NCI-H187 (cell line): ENCODE measurements around the gene HTD2.
"Not testable (repeated sequence)": the region's sequence is repeated elsewhere in the genome, so short reads cannot be mapped to it uniquely, and the experiment has no call there.

Experiments used
- DNase-seq, 2 experiments: peaks; one replicate each; lab custom pipeline; 2025; lab: John Stamatoyannopoulos, UW

The HTD2 gene

DNA sequence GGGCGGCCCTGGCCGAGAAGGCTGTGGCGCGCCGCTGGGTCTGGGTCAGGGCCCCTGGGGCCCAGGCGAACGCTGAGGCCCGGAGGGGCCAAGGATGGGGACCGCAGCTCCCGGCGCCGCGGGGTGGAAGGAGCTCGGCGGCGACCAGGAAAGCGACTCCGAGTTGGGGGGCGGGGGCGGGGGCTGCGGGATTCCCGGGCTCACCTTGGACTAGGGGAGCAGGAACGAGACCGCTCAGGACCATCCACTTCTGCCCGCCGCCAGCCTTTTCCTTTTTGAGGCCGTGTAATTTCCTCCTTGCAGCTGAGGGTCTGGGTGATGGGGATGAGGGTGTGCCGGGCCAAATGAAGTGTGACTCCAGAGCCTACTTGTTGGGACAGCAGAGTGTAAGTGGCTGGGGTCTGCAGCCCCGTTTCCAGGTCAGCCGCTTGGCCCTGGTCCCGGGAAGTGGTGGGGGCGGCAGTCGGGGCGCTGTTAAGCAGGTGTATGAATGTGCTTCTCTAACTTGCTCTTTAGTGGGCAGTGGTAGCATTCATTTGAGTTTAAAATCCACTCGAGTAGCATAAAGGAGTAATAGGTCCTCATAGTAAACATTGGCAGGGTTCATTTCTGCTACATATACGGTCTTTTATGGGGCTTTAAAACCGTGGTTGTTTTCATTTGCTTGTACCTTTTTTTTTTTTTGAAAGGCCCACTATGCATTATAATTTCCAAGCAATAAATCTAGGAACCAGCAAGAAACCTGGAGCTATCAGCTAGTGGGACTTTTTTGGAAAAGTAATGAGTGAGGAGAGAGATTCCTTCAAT, 27.1 kb downstream of the HTD2 start:
- DNase-seq = no peak

DNA sequence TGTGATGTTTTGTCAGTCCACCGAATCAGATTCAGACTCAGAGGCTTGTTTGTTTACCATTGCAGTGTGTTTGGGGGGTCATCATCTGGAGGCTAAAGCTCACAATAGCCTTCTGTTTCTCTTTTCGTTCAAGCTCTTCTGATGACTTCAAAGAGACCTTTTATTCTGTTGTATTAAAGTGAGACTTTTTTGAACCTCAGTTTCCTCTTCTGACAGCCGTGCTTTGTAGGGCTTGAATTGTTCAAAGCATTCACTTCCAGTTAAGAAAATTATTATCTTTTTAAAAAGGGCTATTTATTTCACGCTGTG, 27.6 kb downstream of the HTD2 start:
- DNase-seq = no peak

DNA sequence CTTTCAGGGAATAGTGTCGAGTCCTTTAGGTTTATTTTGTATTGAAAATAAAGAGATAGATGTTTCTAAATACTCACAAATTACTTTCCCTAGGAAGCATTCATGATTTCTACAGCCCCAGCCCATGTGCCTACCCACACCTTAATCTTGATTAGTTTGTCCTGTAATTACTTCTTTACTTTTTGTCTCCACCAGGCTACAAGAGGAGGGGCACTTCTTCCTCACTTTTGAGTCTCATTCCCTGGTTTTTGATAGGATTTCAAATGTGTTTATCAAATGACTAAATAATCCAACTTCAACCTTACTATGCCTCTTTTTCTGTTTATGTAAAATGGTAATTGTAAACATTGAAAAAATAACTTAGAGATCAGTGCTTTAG, 28.2 kb downstream of the HTD2 start:
- no peak for DNase-seq

DNA sequence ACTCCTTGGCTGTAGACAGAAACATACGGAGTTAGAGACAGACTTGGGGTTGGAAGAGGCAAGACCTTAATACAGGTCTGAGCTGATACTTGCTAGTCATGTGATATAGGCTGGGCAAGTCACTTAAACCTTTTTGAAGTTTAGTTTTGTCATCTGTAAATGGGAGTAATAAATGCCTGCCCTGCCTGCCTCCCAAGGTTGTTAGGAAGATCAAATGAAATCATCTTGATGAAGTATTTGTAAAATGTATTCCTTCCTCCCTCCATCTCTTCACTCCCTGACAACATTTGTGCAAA, 29.3 kb downstream of the HTD2 start:
- no peak for DNase-seq

DNA sequence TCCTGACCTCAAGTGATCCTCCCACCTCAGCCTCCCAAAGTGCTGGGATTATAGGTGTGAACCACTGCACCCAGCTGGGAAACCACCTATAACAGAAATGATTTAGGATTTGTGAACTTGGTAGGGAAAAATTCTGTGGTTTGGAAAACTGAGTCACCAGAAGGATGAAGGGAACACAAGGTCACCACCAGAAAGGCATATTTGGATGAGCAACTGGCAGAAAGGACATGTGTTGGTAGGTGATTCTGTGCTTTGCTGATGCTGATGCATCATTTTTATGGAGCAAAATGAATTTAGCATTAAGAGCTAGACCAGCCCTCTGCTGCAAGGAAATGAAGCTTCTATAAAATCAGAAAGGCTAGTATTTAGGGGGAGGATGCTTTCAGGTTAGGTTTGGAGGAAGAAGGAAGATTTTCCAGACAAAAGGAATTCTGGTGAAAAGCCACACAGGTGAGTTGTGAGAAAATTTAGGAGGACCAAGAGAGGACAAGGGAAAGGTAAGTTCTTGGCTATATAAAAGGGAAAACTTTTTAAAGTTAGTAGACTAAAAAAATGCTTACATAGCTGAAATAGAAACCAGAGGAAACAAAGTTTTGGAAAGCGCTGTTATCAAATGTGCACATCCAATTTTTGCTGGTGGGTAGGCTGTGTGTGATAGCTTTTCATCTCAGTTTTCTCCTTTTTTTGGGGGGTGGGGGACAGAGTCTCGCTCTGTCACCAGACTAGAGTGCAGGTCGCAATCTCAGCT, 30.0 kb downstream of the HTD2 start:
- no peak for DNase-seq

DNA sequence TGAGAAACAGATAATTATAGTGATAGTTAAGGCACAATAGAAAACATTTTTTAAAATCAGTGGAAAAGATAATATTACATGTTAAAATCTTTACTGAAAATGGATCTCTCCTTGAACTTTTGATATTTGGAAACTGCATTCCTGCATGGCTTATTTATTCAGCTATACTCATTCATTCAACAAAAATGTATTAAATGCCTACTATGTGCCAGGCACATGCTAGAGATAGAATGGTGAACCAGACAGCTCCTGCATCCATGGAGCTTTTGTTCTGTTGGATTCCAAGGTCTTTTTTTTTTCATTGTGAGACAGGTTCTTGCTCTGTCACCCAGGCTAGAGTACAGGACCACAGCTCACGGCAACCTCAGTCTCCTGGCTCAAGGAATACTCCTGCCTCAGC, 30.9 kb downstream of the HTD2 start:
- DNase-seq = no peak

DNA sequence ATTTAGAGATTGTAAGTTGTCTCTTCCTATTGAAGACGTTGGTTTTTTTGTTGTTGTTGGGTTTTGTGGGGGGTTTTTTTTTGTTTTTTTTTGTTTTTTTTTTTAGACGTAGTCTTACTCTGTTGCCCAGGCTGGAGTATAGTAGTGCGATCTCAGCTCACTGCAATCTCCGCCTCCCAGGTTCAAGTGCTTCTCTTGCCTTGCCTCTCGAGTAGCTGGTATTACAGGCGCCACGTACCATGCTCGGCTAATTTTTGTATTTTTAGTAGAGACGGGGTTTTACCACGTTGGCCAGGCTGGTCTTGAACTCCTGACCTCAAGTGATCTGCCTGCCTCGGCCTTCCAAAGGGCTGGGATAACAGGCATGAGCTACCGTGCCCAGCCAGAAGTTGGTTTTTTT, 32.8 kb downstream of the HTD2 start:
- DNase-seq = not testable (repeated sequence)

DNA sequence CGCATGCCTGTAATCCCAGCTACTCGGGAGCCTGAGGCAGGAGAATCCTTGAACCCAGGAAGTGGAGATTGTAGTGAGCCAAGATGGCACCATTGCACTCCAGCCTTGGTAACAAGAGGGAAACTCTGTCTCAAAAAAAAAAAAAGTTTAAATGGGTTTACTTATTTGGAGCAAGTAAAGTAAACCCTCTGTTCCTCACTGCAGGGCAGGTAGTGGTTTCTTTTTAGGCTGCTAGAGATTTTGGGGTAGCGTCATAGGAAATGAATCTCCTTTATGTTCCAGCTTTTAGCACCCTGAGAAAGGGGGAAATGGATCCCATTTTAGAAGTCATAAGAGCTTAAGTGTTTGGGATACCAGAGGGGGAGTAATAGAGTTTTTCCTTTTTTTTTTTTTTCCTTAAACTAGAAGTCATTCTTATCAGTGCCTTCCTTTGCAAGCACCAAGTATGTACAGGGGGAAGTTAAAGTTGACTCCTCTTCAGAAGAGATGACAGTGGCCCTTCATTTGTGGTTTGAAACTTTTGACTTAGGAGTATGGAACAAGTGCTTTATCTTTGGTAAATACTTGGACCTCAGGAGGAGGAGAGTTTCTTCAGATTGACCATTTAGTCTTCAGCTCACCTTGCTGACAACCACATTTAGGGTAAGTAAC, 34.4 kb downstream of the HTD2 start:
- DNase-seq = no peak

DNA sequence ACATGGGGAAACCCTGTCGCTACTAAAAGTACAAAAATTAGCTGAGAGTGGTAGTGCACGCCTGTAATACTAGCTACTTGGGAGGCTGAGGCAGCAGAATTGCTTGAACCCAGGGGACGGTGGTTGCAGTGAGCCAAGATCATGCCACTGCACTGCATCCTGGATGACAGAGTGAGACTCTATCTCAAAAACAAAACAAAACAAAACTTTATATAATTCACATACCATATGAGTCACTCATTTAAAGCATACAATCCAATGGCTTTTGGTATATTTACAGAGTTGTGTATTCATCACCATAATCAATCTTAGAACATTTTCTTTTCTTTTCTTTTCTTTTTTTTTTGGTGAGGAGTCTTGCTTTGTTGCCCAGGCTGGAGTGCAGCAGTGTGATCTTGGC, 35.1 kb downstream of the HTD2 start:
- DNase-seq = no peak

DNA sequence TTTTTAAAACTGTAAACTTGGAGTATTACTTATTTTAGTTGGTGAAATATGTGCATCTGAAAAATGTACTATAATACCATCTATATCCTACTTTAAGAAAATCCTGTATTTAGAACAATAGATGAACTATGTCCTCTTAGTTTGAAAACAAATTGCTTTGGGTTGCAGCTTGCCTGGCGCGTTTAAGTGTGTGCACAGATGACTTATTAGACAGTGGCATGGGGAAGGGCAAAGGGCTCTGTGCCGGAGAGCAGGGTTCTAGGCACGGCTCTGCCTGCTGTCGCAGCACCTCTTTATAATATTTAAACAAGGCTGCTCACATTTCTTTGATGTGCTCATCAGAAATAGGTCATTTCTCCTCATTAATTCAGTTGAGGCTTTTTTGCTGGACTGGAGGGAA, 36.4 kb downstream of the HTD2 start:
- no peak for DNase-seq

DNA sequence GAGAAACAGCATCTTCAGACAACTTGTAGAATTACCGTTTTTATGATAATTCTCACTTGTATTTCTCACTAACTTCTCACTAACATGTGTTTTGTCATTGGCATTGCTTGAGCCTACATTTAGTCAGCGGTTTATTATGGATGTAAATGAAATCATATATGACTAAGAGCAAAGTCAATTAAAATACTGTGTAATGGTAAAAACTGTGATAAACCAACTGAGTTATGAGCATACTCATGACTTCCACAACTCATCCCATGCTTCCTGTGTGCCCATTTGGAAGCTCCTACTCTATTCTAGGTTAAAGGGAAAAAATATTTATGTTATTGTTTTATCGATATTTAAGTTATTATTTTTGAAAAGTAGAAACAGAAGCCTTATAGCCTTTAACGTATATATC, 39.1 kb downstream of the HTD2 start:
- no peak for DNase-seq

DNA sequence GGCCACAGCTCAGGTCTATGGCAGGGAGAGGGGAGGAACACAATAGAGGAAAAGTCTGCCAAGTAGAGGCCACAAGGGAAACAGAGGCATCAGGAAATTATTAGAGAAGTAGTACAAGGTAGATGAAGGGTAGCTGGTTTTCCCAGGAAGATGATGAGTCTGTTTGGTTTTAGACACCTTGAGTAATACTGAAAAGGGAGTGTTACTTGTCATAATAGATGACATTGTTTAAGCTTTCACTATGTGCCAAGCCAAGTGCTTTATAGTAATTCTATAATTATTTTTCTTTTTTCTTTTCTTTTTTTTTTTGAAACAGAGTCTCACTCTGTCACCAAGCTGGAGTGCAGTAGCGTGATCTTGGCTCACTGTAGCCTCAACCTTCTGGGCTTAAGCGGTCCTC, 40.0 kb downstream of the HTD2 start:
- DNase-seq = no peak

DNA sequence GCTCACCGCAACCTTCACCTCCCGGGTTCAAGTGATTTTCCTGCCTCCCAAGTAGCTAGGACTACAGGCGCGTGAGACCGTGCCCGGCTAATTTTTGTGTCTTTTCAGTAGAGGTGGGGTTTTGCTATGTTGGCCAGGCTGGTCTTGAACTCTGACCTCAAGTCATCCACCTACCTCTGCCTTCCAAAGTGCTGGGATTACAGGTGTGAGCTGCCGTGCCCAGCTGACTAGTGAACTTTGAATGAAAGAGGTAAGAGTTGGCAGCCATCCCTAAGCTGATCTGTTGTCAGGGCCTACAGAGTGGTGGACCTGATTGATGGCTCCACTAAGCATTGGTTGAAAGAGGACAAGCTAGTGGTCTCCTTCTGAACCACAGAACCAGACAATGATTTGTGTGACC, 41.7 kb downstream of the HTD2 start:
- no peak for DNase-seq

DNA sequence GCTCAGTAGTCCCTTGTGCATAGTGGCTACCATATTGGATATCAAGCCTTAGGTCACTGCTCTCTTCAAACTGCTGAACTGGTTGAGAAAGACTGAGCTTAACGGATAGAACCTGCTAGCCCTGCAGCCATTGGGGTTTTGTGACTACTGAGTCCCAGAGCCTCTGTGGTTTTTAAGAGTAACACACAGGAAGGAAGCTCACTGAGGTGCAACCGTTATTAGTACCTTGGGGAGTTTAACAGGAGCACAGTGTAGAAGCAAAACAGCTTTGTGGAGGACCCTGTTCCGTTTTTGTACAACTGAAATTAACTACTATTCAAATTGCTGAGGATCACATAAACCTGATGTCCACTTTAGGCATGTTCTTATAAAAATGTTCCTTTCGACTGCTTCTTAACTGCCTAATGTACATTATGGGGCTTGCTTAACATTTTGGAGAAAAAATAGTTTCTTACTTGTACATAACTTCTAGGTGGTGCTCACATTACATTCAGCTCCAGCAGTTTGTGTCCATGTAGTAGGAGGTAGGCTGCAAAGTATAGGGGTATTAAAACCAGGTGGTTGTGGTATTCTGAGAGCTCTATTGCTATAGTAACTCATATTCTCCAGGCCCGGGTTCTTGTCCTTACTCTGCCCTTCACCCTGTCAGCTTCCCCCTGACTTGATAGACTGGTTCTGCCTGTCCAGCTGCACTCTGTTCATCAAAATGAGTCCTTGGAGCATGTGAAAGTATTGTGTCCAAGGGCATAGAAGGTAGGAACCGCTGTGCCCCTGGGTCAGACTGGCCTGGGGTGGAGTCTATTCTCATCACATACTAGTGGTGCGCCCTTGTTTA, 43.7 kb downstream of the HTD2 start:
- DNase-seq = no peak

DNA sequence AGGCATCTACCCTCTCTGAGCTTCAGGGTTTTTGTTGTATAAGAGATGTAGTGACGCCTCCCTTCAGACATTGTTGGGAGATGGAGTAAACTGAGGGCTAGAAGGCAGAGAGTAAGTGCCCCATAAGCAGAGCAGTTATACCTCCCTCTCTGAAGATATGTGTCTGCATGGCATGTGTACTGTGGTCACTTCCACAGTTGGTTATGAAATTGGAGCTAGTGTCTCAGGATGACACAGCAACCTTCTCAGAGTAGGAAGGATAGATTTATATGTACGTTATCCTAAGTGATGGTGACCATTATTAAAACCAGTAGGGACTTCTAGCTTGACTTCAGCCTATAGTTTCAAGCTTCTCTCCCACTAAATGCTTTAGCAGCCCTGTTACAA, 44.3 kb downstream of the HTD2 start:
- DNase-seq = no peak

DNA sequence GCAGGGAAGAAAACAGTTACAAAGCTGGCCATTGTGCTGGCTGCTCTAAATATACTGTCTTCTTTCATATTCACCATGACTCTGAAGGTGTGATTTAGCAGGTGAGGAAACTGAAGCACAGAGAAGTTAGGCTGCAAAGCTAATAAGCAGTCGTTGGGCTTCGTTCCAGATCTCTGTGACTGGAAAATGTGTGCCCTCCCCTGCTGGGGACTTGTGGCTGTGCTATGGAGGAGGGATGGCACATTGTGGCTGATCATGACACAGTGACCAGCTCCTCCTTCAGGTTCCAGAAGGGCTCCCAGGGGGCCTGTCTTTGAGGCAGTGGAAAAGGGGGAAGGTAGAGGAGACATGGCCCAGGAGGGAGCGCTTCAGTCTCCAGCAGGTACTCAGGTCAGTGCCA, 45.6 kb downstream of the HTD2 start:
- no peak for DNase-seq

DNA sequence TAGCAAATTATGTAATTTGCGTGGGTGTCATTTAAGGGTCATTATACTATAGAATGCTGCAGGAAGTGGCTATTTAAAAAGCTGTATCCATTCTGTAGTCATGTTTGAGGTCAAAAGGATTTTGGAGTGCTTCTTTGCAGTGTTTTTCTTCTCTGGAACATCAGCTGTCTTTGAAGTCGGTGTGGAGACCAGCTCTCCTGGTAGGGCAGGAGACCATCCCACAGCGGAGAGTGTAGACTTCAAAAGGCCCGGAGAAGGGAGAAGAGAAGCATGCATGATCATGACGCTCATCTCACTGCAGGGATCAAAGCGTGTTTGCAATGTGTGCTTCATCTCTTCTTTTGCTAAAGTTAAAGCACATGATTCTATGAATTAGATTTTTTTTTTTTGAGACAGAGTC, 46.3 kb downstream of the HTD2 start:
- no peak for DNase-seq

DNA sequence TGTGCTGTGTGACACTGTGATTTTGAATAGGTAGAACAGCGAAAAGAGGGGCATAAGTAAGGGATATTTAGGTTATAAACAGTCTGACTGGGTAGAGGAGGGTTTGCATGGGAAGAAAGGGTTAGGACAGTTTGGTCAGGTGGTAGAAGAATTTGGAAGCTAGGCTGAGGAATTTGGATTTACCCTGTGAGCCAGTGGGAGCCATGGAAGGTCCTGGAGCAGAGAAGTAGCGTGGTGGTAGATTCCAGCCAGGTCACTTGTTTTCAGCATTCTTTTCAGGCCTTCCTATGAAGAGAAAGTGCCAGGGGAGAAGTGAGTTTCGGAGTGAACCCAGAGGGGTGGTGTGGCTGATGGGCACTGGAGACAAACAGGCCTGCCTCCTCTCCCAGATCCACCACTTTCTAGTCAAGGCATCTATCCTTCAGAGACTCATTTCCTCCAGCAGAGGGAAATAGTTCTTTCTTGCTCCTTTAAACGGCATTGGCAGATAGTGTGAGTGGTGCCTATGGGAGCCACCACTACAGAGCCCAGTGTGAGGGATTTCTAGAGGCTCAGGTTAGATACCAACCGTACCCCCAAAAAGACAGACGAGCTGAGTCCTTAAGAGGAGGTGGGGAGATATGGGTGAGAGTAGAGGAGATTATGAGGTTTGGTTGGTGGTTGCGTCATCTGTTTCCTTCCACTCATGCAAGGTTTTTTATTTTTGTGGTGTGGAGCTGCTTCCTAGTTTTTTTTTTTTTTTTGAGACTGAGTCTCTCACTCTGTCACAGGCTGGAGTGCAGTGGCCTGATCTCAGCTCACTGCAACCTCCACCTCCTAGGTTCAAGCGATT, 47.6 kb downstream of the HTD2 start:
- DNase-seq = no peak

DNA sequence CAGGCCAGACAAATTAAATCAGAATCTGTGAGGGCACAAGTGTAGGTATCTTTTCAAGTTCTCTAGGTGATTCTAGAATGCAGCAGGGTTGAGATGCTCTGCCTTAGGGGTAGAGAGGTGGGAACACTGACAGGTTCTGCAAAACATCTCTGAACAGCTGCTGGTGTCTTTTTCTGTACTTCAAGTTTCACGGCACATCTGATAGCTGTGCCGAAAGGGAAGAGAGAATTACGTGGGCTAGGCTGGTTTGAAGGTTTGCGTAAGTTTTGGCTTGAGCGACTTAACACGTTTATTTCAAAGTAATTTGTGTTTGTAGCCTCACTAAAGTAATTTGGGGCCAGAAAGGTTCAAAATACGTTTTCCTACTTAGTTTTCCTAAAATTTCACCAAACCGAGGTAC, 48.9 kb downstream of the HTD2 start:
- DNase-seq = no peak

DNA sequence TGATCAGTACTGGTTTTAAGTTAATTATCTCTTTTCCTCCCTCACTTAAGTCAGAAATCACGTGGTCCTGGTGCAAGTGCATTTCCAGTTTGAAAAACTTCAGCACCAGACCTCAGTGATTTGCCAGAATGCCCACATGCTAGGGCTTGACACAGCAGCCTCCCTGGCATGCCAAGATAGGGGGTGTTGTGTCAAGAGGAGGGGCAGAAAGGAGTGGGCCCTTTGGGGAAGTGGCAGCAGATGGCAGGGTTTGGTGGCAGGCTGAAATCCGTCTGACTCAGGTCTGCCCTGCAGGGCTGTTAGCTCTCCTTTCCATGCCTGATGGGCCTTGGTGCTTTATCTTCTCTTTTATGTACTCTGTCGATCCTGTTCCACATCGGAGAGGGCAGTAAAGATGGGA, 49.7 kb downstream of the HTD2 start:
- DNase-seq = no peak

DNA sequence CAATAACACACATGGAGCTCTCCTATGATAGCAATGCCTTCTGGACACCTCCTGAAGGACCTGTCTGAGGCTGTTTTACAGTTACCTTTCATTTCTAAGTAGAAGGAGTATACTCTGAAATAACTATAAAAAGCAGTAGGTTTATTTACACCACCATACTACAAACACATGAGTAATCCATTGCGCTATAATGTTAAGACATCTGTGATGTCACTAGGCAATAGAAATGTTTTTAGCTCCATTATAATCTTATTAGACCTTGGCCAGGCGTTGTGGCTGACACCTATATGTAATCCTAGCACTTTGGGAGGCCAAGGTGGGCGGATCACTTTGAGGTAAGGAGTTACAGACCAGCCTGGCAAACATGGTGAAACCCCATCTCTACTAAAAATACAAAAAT, 51.1 kb downstream of the HTD2 start:
- no peak for DNase-seq

DNA sequence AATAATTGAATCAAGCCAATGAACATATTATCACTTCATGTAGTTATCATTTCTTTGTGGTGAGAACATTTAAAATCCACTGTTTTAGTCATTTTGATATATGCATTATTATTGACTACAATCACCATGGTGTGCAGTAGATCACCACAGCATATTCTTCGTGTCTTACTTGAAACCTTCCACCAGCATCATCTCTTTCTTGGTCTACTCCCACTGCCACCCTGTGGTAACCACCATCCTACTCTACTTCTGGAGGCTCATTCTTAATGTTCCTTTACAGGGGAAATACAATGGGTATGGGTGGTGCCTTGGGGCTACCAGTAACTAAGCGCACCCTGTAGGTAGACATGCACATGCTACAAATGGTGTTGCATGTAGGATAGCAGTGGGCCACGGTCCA, 51.8 kb downstream of the HTD2 start:
- DNase-seq = no peak
